Measurements from ENCODE around the gene PARK7. TPM values are rescaled to one million over a fixed set of nuclear protein-coding genes. Genes with fewer than 3 reads are reported as not detected.

PARK7 gene
- total and polyA plus RNA-seq, 4 donors, result 140 to 392 (median 267) TPM

GRCh38 chr1:7993593-7994479 is 32.3 kb downstream of the PARK7 start:
- Histone ChIP-seq H3K36me3 (ENCODE audit: control insufficient read depth in 4 of 4, insufficient read depth in 4 of 4, low read length in 4 of 4) (peaks cover 0 to 7% (median 3%) of the 10 kb centered on the region in 4 donors), H3K27me3 (ENCODE audit: control insufficient read depth in 3 of 3, insufficient read depth in 3 of 3, low read length in 2 of 3) (no peaks in the 10 kb centered on the region), H3K9me3 (ENCODE audit: control insufficient read depth in 4 of 4, insufficient read depth in 3 of 4, low read length in 3 of 4) (peaks cover 0 to 2% (median 0%) of the 10 kb centered on the region in 4 donors), H3K27ac (ENCODE audit: low read depth in 1 of 2, low read length in 1 of 2) (no peak overlapping the region), H3K4me3 (no peak overlapping the region), H3K4me1 (ENCODE audit: control insufficient read depth in 5 of 5, insufficient read depth in 5 of 5, low read length in 5 of 5) (peaks cover 0 to 2% (median 0%) of the 10 kb centered on the region in 5 donors), H3K9ac (ENCODE audit: insufficient read depth in 1 of 2, low read length in 2 of 2) (no peak overlapping the region)
- no peak for DNase-seq
- no peak for ATAC-seq (ENCODE audit: insufficient read depth, low FRiP score)
- 74 to 86% methylated on average over 19 of the region's 19 CpGs for WGBS, 2 donors
- TF ChIP-seq CTCF (IDR thresholded peaks at IDR 0.05; ENCODE audit: control extremely low read depth, extremely low read depth), result no peak

- Histone ChIP-seq H3K9me3 (ENCODE audit: control insufficient read depth in 4 of 4, insufficient read depth in 3 of 4, low read length in 3 of 4) (peaks cover 0 to 2% (median 0%) of the 10 kb centered on the region in 4 donors), H3K9ac (ENCODE audit: insufficient read depth in 1 of 2, low read length in 2 of 2) (no peak overlapping the region), H3K27me3 (ENCODE audit: control insufficient read depth in 3 of 3, insufficient read depth in 3 of 3, low read length in 2 of 3) (no peaks in the 10 kb centered on the region), H3K4me1 (ENCODE audit: control insufficient read depth in 5 of 5, insufficient read depth in 5 of 5, low read length in 5 of 5) (peaks cover 0 to 2% (median 0%) of the 10 kb centered on the region in 5 donors), H3K4me3 (no peak overlapping the region), H3K27ac (ENCODE audit: low read depth in 1 of 2, low read length in 1 of 2) (no peak overlapping the region), H3K36me3 (ENCODE audit: control insufficient read depth in 4 of 4, insufficient read depth in 4 of 4, low read length in 4 of 4) (peaks cover 0 to 7% (median 3%) of the 10 kb centered on the region in 4 donors)
- ATAC-seq (ENCODE audit: insufficient read depth, low FRiP score) (no peak), DNase-seq (no peak)
- WGBS, 2 donors, result 94 to 96% methylated on average over 1 of the region's 1 CpG
- no peak for TF ChIP-seq CTCF (IDR thresholded peaks at IDR 0.05; ENCODE audit: control extremely low read depth, extremely low read depth)
Measured at GRCh38 chr1:7994827-7995226, 33.3 kb downstream of the PARK7 start.

DNA sequence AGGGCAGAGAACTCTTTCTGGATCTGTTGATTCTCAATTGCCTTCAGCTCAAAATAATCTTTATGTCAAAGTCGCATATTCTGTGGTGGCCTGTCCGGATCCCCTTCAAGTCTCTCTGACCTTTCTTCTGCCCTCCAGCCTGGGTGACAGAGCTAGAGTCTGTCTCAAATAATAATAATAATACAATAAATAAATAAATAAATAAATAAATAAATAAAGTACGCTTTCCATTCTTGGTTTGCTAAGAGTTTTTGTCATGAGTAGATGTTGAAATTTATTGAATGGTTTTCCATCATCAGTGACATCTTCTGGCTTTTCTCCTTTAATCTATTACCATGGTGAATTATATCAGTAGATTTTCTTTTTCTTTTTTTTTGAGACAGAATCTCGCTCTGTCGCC is 33.9 kb downstream of the PARK7 start:
- WGBS, 2 donors, result 94 to 96% methylated on average over 5 of the region's 5 CpGs
- ATAC-seq (ENCODE audit: insufficient read depth, low FRiP score), result no peak
- DNase-seq, result no peak

More for the DNA sequence above, 33.9 kb downstream of the PARK7 start:
- Histone ChIP-seq H3K9ac (ENCODE audit: insufficient read depth in 1 of 2, low read length in 2 of 2) (no peak overlapping the region), H3K9me3 (ENCODE audit: control insufficient read depth in 4 of 4, insufficient read depth in 3 of 4, low read length in 3 of 4) (no peaks in the 10 kb centered on the region), H3K4me1 (ENCODE audit: control insufficient read depth in 5 of 5, insufficient read depth in 5 of 5, low read length in 5 of 5) (no peaks in the 10 kb centered on the region), H3K36me3 (ENCODE audit: control insufficient read depth in 4 of 4, insufficient read depth in 4 of 4, low read length in 4 of 4) (peaks cover 0 to 1% (median under 1%) of the 10 kb centered on the region in 4 donors), H3K4me3 (no peak overlapping the region), H3K27ac (ENCODE audit: low read depth in 1 of 2, low read length in 1 of 2) (no peak overlapping the region), H3K27me3 (ENCODE audit: control insufficient read depth in 3 of 3, insufficient read depth in 3 of 3, low read length in 2 of 3) (no peaks in the 10 kb centered on the region)
- no peak for TF ChIP-seq CTCF (IDR thresholded peaks at IDR 0.05; ENCODE audit: control extremely low read depth, extremely low read depth)

Measured in lung (tissue), 12 donors.